Activated CD8-positive, alpha-beta T cell treated with anti-CD3 and anti-CD28 coated beads, Interleukin-2, amount 10 ng/mL, durations not matched to agents 7 days and 5 days (primary cell): ENCODE results near the gene THBS4. TPM values are rescaled to one million over a fixed set of nuclear protein-coding genes. Genes with fewer than 3 reads are reported as not detected.

Source experiments
- ATAC-seq: fragments of 150-1000 bp; cut with Tn5 transposase; one replicate; pipeline ENCODE4 v1.10.0; 2021; ENCODE audit warnings: moderate library complexity
- CTCF ChIA-PET: fragments of 350-600 bp; sonication (Branson Sonifier 250); formaldehyde crosslinking; loops from one replicate; lab custom pipeline; 2021; ENCODE audit warnings: antibody characterized with exemption; lab: Charles Lee
- POLR2A ChIA-PET: fragments of 350-600 bp; sonication (Branson Sonifier 250); formaldehyde crosslinking; loops from one replicate; lab custom pipeline; 2021; ENCODE audit warnings: antibody characterized with exemption; lab: Charles Lee
- DNase-seq: peaks from one replicate; pipeline ENCODE4 v3.0.0-alpha.2; 2020
- H3K27ac Mint-ChIP-seq: one replicate; pipeline ENCODE4 v1.8.0; 2021; ENCODE audit warnings: mild to moderate bottlenecking, mixed read lengths
- H3K27me3 Mint-ChIP-seq: one replicate; pipeline ENCODE4 v1.8.0; 2021; ENCODE audit warnings: low read depth, mixed read lengths
- H3K36me3 Mint-ChIP-seq: one replicate; pipeline ENCODE4 v1.8.0; 2021; ENCODE audit warnings: low read depth, mixed read lengths
- H3K4me1 Mint-ChIP-seq: one replicate; pipeline ENCODE4 v1.8.0; 2021; ENCODE audit warnings: low read depth, mixed read lengths
- H3K4me3 Mint-ChIP-seq: one replicate; pipeline ENCODE4 v1.8.0; 2021; ENCODE audit warnings: mild to moderate bottlenecking, mixed read lengths
- H3K9me3 Mint-ChIP-seq: one replicate; pipeline ENCODE4 v1.8.0; 2022; ENCODE audit warnings: mixed read lengths; ENCODE audit not compliant: insufficient read depth
- total RNA-seq, 2 experiments: library from RNA; stranded (reverse); gene quantifications; one replicate each; pipeline ENCODE4 v1.2.3, GENCODE V29; 2021

Gene THBS4
- total RNA-seq, 2 experiments from 2014 or later = 0.44 to 1.4 TPM

DNA sequence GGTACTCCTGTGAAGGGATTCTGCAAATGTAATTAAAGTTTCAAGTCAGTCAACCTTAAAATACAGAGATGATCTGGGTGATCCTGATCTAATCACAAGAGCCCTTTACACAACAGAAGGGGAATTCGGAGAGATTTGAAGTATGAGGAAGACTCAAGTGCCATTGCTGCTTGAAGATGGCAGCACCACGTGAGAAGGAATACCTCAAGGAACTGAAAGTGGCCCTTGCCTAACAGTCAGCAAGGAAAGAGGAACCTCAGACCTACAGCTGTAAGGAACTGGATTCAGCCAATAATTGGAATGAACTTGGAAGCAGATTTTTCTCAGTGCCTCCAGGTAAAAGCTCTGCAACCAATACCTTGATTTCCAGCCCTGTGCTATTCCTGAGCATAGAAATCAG lies 87.4 kb downstream of the THBS4 start:
- ChIA-PET POLR2A (interaction anchor here (1.2 kb wide), 1 partner anchor 18 kb away, joined by 4 read pairs; no protein-coding TSS in a partner anchor), CTCF (interaction anchor here (1.6 kb wide), 1 partner anchor 31 kb away, joined by 8 read pairs; no protein-coding TSS in a partner anchor)
- Mint-ChIP-seq H3K4me3 (no peak overlapping the region), H3K4me1 (peaks cover 46% of the 10 kb centered on the region), H3K27me3 (no peaks in the 10 kb centered on the region), H3K9me3 (peaks cover 22% of the 10 kb centered on the region), H3K27ac (no peak overlapping the region), H3K36me3 (peaks cover 39% of the 10 kb centered on the region)
- no peak for DNase-seq
- ATAC-seq = no peak

DNA sequence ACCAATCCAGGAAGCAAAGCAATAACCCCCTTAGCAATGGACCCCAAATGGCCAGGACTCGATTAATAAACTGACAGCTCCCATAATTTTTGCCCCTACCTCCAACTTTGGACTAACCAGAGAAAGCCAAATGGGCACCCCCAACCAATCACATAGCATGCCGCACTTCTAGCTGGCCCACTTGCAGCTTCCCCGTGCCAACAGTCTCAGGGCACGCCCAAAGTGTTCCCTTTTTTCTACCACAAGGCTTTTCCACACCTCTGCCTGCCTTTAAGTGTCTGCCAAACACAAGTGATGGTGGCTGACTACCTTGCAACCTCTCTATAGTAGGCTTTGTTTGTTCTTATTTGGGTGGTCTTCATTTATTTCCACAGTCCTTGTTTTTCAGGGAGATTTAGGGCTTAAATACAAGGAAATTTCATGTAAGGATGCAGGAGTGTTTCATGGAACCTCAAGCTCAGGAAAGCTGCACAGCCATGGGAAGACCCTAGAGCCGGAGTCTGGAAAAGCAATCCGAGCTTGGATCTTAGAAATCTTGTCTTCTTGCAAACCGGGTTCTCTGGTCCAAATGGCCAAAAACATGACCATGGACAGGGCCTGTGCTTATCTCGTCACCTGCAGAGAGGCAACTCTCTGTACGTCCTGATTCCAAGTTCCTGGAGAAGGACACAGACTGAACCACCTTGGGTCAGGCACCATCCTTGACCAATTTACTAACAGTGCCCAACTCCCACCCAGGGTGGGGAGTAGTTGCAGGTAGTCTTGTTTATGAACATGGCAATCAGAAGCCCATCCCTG lies 89.2 kb downstream of the THBS4 start:
- Mint-ChIP-seq H3K27ac (no peak overlapping the region), H3K4me3 (no peak overlapping the region), H3K4me1 (peaks cover 39% of the 10 kb centered on the region), H3K27me3 (no peaks in the 10 kb centered on the region), H3K9me3 (peaks cover 10% of the 10 kb centered on the region), H3K36me3 (peaks cover 33% of the 10 kb centered on the region)
- DNase-seq = no peak
- no peak for ATAC-seq
- ChIA-PET CTCF (interaction anchor here (1.5 to 3.6 kb wide), 5 partner anchors 8 to 130 kb away, joined by 4 to 28 read pairs (median 9); no protein-coding TSS in a partner anchor), POLR2A (no interaction called here)

DNA sequence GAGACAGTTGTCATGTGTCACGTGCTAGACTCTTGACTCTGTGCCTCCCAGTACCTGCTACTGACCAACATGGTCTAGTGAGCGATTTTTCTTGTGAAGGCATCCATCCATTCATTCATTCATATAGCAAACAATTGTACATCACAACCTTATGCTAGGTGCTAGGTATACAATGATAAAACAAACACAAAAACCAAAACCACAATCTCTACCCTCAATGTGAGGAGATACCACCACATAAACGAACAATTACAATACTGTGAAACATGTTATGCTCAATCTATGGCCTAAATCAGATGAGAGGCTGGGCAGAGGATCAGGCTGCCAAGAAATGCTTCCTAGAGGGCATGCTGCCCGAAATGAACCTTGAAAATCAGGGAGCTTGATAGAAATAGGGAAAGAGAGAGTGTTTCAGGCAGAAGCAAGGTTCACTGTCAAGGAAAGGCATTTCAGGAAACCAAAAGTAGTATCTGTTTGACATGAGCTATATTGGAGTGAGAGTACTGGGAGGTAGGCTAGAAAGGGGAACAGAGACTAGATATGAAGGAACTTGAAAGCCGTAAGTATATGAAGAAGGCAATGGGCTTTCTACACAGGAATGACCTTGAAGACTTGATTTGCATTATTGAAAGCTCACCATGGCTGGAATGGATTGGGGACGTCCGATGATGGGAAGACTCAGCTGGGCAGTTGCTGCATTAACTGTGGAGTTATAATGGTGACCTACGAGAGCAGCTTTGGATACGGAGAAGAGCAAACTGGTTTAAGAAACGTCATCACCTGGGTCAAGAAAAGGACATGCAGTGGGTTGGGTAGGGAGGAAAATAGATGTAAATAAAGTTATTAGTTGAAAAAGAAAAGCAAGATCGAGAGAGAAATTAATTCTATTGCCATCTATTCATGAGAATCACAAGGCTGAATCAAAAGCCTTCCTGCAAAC lies 90.1 kb downstream of the THBS4 start:
- ATAC-seq (peak; percentile 10), DNase-seq (no peak)
- ChIA-PET POLR2A (interaction anchor here (0.6 to 2.3 kb wide), 5 partner anchors 9 to 131 kb away, joined by 3 to 10 read pairs (median 3); partner anchors contain the start of gene SERINC5), CTCF (interaction anchor here (0.8 to 4.1 kb wide), 19 partner anchors 9 to 150 kb away, joined by 3 to 28 read pairs (median 5); no protein-coding TSS in a partner anchor)
- no peaks in the 10 kb centered on the region for H3K27me3 Mint-ChIP-seq
- H3K4me3 Mint-ChIP-seq = peak overlapping the region; percentile 12
- H3K4me1 Mint-ChIP-seq = peaks cover 38% of the 10 kb centered on the region
- peaks cover 3% of the 10 kb centered on the region for H3K9me3 Mint-ChIP-seq
- peak overlapping the region; percentile 35 for H3K27ac Mint-ChIP-seq
- peaks cover 27% of the 10 kb centered on the region for H3K36me3 Mint-ChIP-seq

DNA sequence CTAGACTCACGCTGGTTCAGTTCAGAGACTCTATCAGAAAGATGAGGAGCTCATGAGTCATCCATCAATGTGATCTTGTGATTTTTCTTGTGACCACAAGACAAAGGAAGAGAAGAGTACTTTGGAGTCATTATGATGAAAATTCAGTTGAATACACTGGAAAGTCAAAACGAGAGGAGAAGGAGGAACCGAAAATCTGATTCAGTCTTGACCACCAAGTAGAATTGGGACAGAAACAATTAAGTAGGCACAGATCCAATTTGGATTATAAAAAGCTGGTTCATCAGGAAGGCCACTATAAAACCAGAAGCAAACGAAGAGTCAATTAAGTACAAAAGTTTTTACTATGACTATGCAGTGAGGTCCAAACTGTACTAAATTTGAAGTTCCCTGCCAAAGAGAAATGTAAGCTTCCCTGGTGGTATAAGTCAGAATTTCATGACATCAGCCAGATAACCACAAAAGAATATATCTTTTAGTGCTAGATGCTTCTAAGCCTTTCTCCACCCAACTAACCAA lies 90.9 kb downstream of the THBS4 start:
- DNase-seq = no peak
- peak; percentile 84 for ATAC-seq
- H3K27me3 Mint-ChIP-seq = no peaks in the 10 kb centered on the region
- H3K36me3 Mint-ChIP-seq = peaks cover 34% of the 10 kb centered on the region
- CTCF ChIA-PET = interaction anchor here (0.7 to 4.1 kb wide), 21 partner anchors 9 to 150 kb away, joined by 3 to 28 read pairs (median 5); no protein-coding TSS in a partner anchor
- H3K4me3 Mint-ChIP-seq = peak overlapping the region; percentile 12
- H3K4me1 Mint-ChIP-seq = peaks cover 38% of the 10 kb centered on the region
- peak overlapping the region; percentile 35 for H3K27ac Mint-ChIP-seq
- POLR2A ChIA-PET = interaction anchor here (0.6 to 2.3 kb wide), 6 partner anchors 9 to 130 kb away, joined by 3 to 10 read pairs (median 3); partner anchors contain the start of gene SERINC5
- H3K9me3 Mint-ChIP-seq = peaks cover 7% of the 10 kb centered on the region

DNA sequence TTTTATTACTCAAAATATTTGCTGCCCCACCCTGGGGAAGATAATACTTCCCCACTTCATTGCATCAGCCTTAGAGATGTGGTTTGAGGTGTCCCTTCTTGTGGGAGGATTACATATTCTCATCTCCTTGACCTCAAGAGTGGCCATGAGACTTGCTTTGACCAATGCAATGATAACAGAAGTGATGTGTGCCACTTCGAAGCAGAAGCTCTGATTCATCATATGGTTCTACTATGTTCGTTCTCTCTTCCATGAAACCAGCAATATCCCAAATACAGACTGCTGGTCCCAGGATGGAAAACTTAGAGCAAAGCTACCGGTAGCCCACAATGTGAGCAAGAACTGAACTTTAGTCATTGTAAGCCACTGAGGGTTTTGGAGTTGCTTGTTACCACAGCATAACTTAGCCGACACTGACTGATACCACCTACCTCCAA lies 92.0 kb downstream of the THBS4 start:
- H3K27ac Mint-ChIP-seq = no peak overlapping the region
- H3K4me3 Mint-ChIP-seq = no peak overlapping the region
- no peak for DNase-seq
- H3K4me1 Mint-ChIP-seq = peaks cover 38% of the 10 kb centered on the region
- H3K36me3 Mint-ChIP-seq = peaks cover 41% of the 10 kb centered on the region
- no peaks in the 10 kb centered on the region for H3K27me3 Mint-ChIP-seq
- no peak for ATAC-seq
- CTCF ChIA-PET = interaction anchor here (1.8 to 4.1 kb wide), 3 partner anchors 8 to 35 kb away, joined by 5 to 28 read pairs (median 20); no protein-coding TSS in a partner anchor
- H3K9me3 Mint-ChIP-seq = peaks cover 9% of the 10 kb centered on the region
- POLR2A ChIA-PET = interaction anchor here (2.3 kb wide), 1 partner anchor 129 kb away, joined by 10 read pairs; the partner anchor contains the start of gene SERINC5

DNA sequence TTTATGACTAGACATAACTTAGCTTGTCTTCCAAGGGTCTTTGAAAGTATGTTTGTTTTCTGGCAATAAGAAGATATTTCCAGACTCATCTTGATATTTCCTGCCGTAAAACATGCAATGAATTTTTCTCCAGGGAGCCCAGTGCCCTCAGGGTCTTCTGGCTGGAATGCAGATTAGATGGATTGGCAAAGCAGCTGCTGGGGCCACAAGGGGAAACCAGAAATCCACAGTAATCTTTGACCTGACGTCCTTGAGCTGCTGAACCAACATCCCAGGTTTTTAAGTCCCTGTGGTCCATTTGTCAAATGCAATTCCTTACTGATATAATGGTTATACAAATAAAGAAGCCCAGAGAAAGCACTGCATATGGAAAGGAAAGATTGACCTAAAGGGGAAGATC lies 93.0 kb downstream of the THBS4 start:
- Mint-ChIP-seq H3K4me3 (no peak overlapping the region), H3K4me1 (peaks cover 41% of the 10 kb centered on the region), H3K27me3 (no peaks in the 10 kb centered on the region), H3K9me3 (peaks cover 9% of the 10 kb centered on the region), H3K36me3 (peaks cover 49% of the 10 kb centered on the region), H3K27ac (no peak overlapping the region)
- DNase-seq (no peak), ATAC-seq (no peak)
- CTCF ChIA-PET = interaction anchor here (3.6 to 4.1 kb wide), 2 partner anchors 7 to 36 kb away, joined by 20 to 28 read pairs; no protein-coding TSS in a partner anchor
- POLR2A ChIA-PET = interaction anchor here (0.7 kb wide), 1 partner anchor 48 kb away, joined by 3 read pairs; no protein-coding TSS in a partner anchor

DNA sequence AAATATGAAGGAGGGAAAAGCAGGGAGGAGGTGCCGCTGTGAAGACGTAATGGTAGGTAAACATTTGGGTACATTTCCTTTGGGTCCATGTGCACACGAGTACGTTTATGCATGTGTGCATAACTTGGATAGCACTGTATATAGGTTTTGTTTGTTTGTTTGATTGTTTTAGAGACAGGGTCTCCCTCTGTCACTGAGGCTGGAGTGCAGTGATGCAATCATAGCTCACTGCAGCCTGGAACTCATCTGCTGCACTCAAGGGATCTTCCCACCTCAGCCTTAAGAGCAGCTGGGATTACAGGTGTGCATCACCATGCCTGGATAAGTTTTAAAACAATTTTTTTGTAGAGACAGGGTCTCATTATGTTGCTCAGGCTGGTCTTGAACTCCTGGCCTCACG lies 94.0 kb downstream of the THBS4 start:
- Mint-ChIP-seq H3K36me3 (peaks cover 59% of the 10 kb centered on the region), H3K4me1 (peaks cover 44% of the 10 kb centered on the region), H3K9me3 (peaks cover 9% of the 10 kb centered on the region), H3K4me3 (no peak overlapping the region), H3K27me3 (no peaks in the 10 kb centered on the region), H3K27ac (no peak overlapping the region)
- CTCF ChIA-PET = interaction anchor here (1.1 to 1.3 kb wide), 2 partner anchors 12 to 146 kb away, joined by 3 read pairs; no protein-coding TSS in a partner anchor
- DNase-seq (no peak), ATAC-seq (no peak)
- POLR2A ChIA-PET = no interaction called here

Other genes starting within 250 kb of the THBS4 start
- gene MTX3, start 44.1 kb upstream of the THBS4 start, total RNA-seq = 10 to 100 TPM; 11.7 to 13.2 TPM
- gene SERINC5, start 220.7 kb downstream of the THBS4 start, total RNA-seq = 10 to 100 TPM; 52.5 to 54.5 TPM